ENCODE results near the gene MC3R.

DNA sequence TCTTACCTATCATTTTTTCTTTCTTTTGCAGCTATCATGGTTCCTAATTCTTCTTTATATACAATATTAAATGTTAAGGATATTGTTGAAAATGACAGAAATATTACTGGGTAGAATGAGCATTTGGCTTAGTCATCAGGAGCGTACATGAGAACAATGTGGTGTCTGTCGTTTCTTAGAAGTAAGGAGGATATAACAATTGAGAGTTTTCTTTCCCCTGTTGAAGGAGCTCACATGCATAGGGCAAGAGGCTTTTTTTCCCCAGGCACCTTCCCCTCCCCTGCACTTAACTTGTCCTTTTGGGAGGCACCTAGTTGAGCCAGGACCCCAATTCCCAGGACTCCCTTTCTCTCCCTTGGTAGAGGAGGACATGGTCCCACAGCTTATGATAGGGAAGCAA is 25.0 kb downstream of the MC3R start:
- TF ChIP-seq, protein P1, sequence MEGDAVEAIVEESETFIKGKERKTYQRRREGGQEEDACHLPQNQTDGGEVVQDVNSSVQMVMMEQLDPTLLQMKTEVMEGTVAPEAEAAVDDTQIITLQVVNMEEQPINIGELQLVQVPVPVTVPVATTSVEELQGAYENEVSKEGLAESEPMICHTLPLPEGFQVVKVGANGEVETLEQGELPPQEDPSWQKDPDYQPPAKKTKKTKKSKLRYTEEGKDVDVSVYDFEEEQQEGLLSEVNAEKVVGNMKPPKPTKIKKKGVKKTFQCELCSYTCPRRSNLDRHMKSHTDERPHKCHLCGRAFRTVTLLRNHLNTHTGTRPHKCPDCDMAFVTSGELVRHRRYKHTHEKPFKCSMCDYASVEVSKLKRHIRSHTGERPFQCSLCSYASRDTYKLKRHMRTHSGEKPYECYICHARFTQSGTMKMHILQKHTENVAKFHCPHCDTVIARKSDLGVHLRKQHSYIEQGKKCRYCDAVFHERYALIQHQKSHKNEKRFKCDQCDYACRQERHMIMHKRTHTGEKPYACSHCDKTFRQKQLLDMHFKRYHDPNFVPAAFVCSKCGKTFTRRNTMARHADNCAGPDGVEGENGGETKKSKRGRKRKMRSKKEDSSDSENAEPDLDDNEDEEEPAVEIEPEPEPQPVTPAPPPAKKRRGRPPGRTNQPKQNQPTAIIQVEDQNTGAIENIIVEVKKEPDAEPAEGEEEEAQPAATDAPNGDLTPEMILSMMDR (IDR thresholded peaks at IDR 0.05) = no peak
- TF ChIP-seq POLR2A (IDR thresholded peaks at IDR 0.05) = no peak

Data from body of pancreas (tissue), 4 donors.